ENCODE data around the gene WDR27.

Gene WDR27

DNA sequence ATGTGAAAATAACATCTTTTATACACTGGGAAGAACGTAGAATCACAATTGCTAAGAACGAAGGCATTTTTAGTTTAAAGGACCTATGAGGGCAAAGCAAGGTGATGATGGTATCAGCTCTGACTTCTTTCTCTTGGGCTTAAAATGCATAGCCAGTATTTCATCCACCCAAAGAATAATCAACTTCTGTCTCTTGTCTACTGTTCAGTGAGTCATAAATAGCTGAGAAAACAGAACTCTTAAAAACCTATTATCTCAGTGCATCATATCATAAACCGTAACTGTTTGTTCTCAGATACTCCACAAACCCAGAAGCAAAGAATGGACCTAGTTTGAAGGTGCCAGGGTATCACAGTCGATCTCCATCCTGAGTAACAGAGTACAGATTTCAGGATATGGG is 17.3 kb upstream of the WDR27 start:
- no peaks in the 10 kb centered on the region for H3K9me3 Mint-ChIP-seq
- H3K27ac Mint-ChIP-seq, result no peak overlapping the region
- no peak overlapping the region for H3K4me3 Mint-ChIP-seq
- TF ChIP-seq, protein P1, sequence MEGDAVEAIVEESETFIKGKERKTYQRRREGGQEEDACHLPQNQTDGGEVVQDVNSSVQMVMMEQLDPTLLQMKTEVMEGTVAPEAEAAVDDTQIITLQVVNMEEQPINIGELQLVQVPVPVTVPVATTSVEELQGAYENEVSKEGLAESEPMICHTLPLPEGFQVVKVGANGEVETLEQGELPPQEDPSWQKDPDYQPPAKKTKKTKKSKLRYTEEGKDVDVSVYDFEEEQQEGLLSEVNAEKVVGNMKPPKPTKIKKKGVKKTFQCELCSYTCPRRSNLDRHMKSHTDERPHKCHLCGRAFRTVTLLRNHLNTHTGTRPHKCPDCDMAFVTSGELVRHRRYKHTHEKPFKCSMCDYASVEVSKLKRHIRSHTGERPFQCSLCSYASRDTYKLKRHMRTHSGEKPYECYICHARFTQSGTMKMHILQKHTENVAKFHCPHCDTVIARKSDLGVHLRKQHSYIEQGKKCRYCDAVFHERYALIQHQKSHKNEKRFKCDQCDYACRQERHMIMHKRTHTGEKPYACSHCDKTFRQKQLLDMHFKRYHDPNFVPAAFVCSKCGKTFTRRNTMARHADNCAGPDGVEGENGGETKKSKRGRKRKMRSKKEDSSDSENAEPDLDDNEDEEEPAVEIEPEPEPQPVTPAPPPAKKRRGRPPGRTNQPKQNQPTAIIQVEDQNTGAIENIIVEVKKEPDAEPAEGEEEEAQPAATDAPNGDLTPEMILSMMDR (IDR thresholded peaks at IDR 0.05), result no peak
- peaks cover 3% of the 10 kb centered on the region for H3K27me3 Mint-ChIP-seq (ENCODE audit: low read depth, poor library complexity)
- peaks cover 32% of the 10 kb centered on the region for H3K4me1 Mint-ChIP-seq
- H3K36me3 Mint-ChIP-seq (ENCODE audit: low read depth), result peaks cover 55% of the 10 kb centered on the region
- DNase-seq, result no peak

DNA sequence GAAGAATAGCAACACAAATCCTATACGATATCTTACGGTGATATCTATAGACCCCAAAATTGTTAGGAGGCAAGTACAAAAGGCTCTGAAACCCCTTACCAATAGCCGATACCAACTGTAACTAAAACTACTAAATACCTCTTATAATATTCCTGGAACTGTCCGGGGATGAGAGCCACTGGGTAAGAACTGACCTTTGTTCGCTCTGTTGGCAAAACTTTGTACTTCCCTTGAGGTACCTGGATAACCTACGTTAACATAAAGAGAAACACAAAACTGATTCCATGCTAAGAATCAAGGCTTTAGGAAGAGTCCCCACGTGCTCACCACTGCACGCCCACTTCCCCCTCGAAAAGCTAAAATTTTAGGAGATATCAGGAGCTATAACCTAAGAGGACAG is 12.8 kb upstream of the WDR27 start:
- Mint-ChIP-seq H3K27me3 (ENCODE audit: low read depth, poor library complexity) (no peaks in the 10 kb centered on the region), H3K36me3 (ENCODE audit: low read depth) (peaks cover 72% of the 10 kb centered on the region), H3K9me3 (no peaks in the 10 kb centered on the region), H3K4me1 (no peaks in the 10 kb centered on the region), H3K27ac (no peak overlapping the region), H3K4me3 (no peak overlapping the region)
- TF ChIP-seq, protein P1 (IDR thresholded peaks at IDR 0.05), result no peak
- no peak for DNase-seq

DNA sequence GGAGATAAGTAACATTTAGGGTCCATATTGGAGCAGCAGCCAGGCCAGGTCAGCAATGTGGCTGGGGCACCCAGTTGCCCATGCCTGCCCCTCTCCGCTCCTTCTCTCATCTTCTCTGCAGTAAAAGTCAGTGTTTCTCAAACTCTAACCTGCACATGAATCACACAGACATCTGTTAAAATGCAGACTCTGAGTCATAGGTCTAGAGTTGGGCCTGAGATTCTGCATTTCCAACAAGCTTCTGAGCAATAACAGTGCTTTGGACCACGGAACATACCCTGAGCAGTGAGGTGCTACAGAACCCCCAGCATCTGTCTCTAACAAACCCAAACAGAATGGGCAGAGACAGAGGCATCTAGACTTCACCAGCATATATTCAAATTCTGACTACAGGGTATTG is 12.3 kb upstream of the WDR27 start:
- TF ChIP-seq, protein P1 (IDR thresholded peaks at IDR 0.05), result no peak
- Mint-ChIP-seq H3K4me3 (no peak overlapping the region), H3K9me3 (no peaks in the 10 kb centered on the region), H3K36me3 (ENCODE audit: low read depth) (peaks cover 67% of the 10 kb centered on the region), H3K4me1 (no peaks in the 10 kb centered on the region), H3K27ac (no peak overlapping the region), H3K27me3 (ENCODE audit: low read depth, poor library complexity) (no peaks in the 10 kb centered on the region)
- DNase-seq, result no peak

DNA sequence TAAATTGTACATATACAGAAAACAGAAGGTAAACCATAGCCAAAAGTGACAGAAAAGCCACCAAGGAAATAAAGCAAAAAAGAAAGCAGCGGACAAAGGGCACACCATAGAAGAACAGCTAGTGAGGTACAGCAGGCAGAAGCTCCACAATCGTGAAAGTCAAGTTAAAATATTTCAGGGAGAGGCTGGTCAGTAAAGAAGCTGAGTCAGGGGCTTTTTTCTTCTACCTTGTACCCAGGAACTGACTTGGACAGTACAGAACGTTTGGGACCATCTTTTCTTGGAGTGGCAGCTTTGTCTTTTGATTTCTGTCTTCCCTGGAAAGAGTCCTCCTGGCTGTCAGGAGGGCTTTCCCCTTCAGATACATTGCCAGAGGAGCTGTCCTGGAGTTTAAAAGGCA is 8.2 kb upstream of the WDR27 start:
- H3K27ac Mint-ChIP-seq, result peak overlapping the region; percentile 17
- peaks cover 14% of the 10 kb centered on the region for H3K4me1 Mint-ChIP-seq
- H3K27me3 Mint-ChIP-seq (ENCODE audit: low read depth, poor library complexity), result no peaks in the 10 kb centered on the region
- DNase-seq, result no peak
- TF ChIP-seq, protein P1 (IDR thresholded peaks at IDR 0.05), result no peak
- no peak overlapping the region for H3K4me3 Mint-ChIP-seq
- no peaks in the 10 kb centered on the region for H3K9me3 Mint-ChIP-seq
- H3K36me3 Mint-ChIP-seq (ENCODE audit: low read depth), result peaks cover 41% of the 10 kb centered on the region

DNA sequence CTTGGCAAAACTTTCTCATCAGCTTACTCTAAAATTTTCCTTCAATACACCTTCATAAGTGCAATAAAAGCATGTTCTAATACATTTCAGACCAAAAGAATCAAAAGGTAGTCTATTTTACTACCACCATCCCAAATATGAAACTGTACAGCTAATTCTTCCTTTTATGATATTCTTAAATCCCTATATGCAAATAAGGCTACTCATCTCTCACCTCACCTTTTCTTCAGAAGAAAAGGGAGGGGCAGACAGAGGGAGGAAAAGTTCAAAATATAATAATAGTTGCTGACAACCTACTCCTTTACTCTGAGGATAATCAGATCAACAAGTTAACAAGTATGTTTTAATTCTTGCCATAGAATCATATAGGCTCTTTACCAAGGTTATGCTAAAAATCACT is 7.5 kb upstream of the WDR27 start:
- Mint-ChIP-seq H3K27me3 (ENCODE audit: low read depth, poor library complexity) (no peaks in the 10 kb centered on the region), H3K9me3 (no peaks in the 10 kb centered on the region), H3K27ac (no peak overlapping the region), H3K36me3 (ENCODE audit: low read depth) (peaks cover 34% of the 10 kb centered on the region), H3K4me1 (peaks cover 20% of the 10 kb centered on the region), H3K4me3 (no peak overlapping the region)
- TF ChIP-seq, protein P1 (IDR thresholded peaks at IDR 0.05), result no peak
- no peak for DNase-seq

DNA sequence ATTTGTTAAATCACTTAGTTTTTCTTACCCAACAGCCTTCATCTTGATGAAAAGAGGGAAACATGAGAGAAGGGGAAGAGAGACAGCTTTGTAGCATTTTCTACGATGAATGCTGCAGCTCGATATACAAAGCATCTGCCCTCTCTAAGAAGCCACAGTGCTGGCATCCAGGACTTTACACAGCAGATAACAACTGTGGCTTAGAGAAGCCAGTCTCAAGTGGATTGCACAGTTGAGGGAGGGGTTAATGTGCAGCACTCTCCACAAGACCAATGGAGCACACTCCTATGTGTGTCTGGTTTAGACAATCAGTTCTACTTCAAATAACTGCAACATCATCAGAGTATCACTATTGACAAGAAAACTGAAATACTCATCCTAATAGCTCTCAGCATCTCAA is 5.9 kb upstream of the WDR27 start:
- Mint-ChIP-seq H3K9me3 (no peaks in the 10 kb centered on the region), H3K27me3 (ENCODE audit: low read depth, poor library complexity) (no peaks in the 10 kb centered on the region), H3K4me3 (no peak overlapping the region), H3K27ac (peak overlapping the region; percentile 54), H3K4me1 (peaks cover 35% of the 10 kb centered on the region), H3K36me3 (ENCODE audit: low read depth) (peaks cover 26% of the 10 kb centered on the region)
- no peak for DNase-seq
- TF ChIP-seq, protein P1 (IDR thresholded peaks at IDR 0.05), result no peak

All from nephron progenitor cell (in vitro differentiated cells).